ENCODE data around the gene LRP5.

The LRP5 gene

DNA sequence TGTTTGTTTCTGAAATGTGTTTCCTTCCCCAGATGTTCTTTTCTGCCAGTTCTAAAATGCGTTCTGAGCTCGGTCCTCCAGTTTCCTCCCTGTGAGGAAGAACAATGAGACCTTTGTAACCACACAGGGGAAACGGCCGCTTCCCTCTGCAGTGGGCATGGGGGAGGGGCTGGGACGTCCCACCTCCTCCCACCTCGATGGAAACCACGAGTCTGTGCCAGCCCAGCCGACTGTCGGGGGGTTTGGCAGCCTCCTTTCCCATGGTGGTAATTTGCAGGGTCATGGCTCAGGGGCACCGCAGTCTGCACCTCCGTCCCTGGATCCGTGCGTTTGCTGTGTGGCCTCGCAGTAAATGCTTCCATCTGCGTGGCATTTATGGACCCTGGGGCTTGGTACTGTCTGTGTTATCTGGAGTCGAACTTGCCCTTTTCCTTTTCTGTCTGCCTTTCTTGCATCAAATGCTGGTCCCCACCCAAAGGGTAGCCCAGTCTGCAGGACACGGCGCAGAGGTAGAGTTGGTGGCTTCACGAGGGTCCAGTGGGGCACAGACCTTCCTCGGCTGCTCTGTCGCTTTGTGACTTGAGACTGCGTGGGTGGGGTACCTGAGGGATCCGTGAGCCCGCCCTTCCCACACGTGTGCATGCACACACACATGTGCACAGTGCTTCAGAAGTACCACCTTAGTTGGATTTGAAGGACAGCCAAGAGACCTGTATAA is 16.1 kb downstream of the LRP5 start:
- Mint-ChIP-seq H3K9me3 (no peaks in the 10 kb centered on the region), H3K4me1 (peaks cover 66% of the 10 kb centered on the region), H3K27me3 (peaks cover 8% of the 10 kb centered on the region), H3K27ac (no peak overlapping the region), H3K4me3 (peak overlapping the region; percentile 37 to 65)
- peak; percentile 14 for ATAC-seq
- DNase-seq, result no peak

DNA sequence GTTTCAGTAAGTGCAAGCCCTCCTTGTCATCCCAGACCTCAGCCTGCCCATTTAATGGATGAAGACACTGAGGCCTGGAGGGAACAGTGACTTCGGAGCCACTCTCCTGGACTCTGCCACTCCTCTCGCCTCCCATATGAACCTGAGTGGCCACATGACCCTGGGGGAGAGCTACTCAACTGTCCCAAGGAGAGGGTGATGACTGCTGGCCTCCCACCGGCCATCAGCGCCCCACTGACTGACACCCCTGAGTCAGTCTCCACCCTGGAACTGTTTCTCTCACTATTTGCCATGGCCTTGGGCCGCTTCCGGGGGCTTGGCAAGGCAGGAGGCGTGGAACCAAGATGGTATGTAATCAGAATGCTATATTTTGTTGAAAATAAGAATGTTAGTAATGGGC is 17.1 kb downstream of the LRP5 start:
- Mint-ChIP-seq H3K9me3 (no peaks in the 10 kb centered on the region), H3K27ac (no peak overlapping the region), H3K4me3 (no peak overlapping the region), H3K4me1 (peaks cover 66% of the 10 kb centered on the region), H3K27me3 (peaks cover 8% of the 10 kb centered on the region)
- ATAC-seq (no peak), DNase-seq (no peak)

DNA sequence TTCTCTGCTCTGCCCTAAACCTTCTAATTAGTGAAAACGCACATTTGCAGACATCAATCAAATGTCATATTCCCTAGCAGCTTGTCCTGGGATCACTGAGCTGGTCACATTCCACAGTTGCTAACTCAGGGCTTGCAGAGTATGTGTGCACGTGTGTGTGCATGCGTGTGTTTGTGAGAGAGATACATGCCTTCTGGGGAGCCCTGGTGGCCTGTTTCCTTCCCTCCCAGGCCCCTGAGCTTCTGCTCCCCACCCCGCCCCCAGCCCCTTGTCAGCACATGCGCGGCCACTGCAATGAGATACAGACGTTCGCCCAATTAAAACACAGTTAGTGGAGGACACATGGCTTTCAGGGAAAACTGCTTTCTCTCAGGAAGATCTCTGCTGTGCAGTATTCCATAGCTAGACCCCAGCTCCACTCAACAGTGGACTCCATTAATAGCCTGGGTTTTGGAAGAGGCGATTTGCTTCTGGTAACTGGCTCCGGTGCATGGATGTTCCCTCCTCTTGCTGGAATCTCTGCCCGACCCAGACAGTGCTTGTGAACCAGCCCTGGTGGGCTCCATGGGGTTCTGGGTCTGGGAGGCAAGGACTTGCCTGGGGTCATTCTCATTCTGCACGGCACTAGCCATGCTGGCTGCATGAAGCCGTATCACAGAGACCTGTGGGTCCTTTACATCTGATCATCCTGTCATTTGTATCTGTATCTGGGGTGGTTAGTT is 17.7 kb downstream of the LRP5 start:
- H3K27me3 Mint-ChIP-seq, result peaks cover 8% of the 10 kb centered on the region
- DNase-seq (no peak), ATAC-seq (no peak)
- H3K9me3 Mint-ChIP-seq, result no peaks in the 10 kb centered on the region
- H3K4me1 Mint-ChIP-seq, result peaks cover 66% of the 10 kb centered on the region
- peak overlapping the region in 1 of 2 donors; percentile 65 for H3K27ac Mint-ChIP-seq
- H3K4me3 Mint-ChIP-seq, result peak overlapping the region; percentile 7 to 56

DNA sequence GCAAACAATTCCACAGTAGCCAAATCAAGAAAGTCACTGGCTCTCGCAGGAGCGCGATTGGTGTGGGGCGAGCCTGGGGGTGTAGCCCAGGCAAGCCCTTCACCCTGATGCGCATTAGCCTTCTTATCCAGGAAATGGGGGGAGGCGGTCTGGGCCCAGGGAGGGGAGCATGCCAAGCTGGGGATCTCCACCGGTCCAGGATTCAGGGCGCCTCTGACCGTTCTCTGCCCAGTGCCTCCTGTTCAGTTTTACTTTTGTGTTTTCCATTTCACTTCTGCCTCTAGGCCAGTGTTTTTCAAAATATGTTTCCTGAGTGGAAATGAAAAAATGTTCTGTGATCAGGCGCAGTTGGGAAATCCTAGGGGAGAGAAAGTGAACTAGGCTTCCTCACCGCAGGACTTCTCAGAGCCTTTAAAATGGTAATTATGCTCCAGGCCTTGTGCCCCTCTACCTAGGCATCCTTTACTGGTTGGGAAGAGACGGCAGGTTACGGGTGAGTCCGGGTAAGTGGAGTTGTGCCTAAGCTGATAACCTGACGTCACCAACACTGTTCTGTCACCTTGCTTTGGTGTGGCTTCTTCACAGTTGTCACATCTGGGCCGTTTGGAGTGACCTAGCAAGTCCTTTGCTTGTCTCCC is 18.4 kb downstream of the LRP5 start:
- DNase-seq, result no peak
- Mint-ChIP-seq H3K9me3 (no peaks in the 10 kb centered on the region), H3K4me1 (peaks cover 72% of the 10 kb centered on the region), H3K27me3 (peaks cover 8% of the 10 kb centered on the region), H3K27ac (peak overlapping the region; percentile 54 to 65), H3K4me3 (peak overlapping the region; percentile 56 to 60)
- ATAC-seq, result peak; percentile 46

DNA sequence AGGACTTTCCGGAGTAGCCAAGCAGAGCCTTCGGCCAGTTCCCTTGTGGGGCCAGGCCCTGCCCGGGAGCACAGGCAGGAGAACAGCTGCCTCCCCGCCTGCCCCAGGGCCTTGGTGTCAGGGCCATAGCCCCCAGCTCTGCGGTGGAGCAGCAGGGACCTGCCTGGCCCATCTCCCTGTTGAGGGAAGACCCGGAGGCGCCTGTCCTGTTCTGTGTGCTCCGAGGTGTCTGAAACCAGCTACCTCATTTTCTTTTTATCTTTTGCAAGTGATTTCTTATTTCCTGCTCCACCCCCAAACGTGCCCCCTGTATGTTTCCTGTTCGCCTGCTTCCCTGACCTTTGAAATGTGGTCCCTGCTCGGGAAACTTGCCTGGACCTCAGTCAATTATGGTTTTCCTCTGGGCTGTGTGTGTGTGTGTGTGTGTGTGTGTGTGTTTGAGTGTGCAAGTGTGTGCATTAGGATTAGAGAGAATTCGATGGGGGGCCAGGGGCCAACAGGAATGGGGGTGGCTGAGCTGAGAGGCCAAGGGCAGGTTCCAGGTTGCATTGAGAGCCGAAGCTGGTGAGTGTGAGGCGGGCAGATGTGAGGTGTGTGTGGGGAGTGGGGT is 19.1 kb downstream of the LRP5 start:
- Mint-ChIP-seq H3K4me1 (peaks cover 76% of the 10 kb centered on the region), H3K4me3 (peak overlapping the region; percentile 56 to 60), H3K27me3 (peaks cover 8% of the 10 kb centered on the region), H3K27ac (peak overlapping the region; percentile 65 to 85), H3K9me3 (no peaks in the 10 kb centered on the region)
- DNase-seq (peak in 1 of 2 donors; percentile 23), ATAC-seq (peak; percentile 69)

DNA sequence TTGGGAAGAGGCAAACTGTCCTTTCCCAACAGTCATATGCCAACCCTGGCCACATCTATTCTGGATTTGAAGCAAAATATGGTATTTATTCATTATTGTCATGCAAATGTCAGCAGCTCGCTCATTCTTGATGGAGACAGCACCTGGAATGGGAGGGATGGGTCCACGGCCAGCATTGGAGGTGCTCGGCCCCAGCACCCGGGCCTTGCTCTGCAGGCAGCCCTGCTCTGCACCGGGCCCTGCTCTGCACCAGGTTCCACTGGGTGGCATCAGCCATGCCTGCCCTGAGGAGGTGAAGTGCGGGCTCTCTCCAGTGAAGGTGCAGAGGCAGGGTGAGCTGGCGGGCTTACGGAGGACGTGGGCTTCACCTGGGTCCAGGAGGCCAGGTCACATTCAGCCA is 19.8 kb downstream of the LRP5 start:
- ATAC-seq (no peak), DNase-seq (no peak)
- peak overlapping the region in 1 of 2 donors; percentile 20 for H3K27ac Mint-ChIP-seq
- H3K27me3 Mint-ChIP-seq, result peaks cover 8% of the 10 kb centered on the region
- peak overlapping the region in 1 of 2 donors; percentile 14 for H3K4me3 Mint-ChIP-seq
- peaks cover 81% of the 10 kb centered on the region for H3K4me1 Mint-ChIP-seq
- no peaks in the 10 kb centered on the region for H3K9me3 Mint-ChIP-seq

DNA sequence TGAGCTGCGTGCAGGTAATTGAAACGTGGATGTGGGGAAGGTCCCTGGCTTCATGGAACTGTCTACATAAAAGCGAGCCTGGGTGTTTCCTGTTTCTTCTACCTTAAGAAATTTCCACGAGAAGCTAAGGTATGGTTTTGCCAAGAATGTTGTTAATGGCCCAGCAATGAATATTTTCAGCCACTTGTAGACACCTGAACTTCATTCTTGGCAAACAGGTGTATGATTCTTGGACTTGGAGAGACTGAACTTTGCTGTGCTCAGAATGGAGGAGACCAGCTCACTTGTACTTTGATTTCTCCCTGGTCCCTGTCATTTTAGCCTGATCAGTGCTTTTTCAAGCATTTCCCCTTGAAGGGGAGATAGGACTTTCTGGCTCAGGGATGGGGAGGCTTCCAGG is 20.8 kb downstream of the LRP5 start:
- Mint-ChIP-seq H3K27me3 (peaks cover 8% of the 10 kb centered on the region), H3K4me1 (peaks cover 81% of the 10 kb centered on the region), H3K4me3 (no peak overlapping the region), H3K27ac (no peak overlapping the region), H3K9me3 (no peaks in the 10 kb centered on the region)
- ATAC-seq (no peak), DNase-seq (no peak)

DNA sequence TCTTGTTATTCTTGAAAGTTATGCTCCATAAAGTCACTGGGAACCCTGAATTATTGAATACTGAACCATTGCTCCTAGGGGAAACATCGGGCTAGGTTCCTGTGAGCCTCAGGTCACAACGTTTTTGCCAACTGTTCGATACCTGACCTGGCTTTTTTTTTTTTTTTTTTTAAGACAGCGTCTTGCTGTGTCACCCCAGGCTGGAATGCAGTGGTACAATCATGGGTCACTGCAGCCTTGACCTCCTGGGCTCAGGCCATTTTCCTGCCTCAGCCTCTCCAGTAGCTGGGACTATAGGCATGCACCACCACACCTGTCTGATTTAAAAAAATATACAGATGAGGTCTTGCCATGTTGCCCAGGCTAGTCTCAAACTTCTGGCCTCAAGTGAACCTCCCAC is 22.5 kb downstream of the LRP5 start:
- peaks cover under 1% of the 10 kb centered on the region for H3K27me3 Mint-ChIP-seq
- H3K9me3 Mint-ChIP-seq, result no peaks in the 10 kb centered on the region
- ATAC-seq (no peak), DNase-seq (no peak)
- H3K4me3 Mint-ChIP-seq, result no peak overlapping the region
- H3K27ac Mint-ChIP-seq, result no peak overlapping the region
- H3K4me1 Mint-ChIP-seq, result peaks cover 75% of the 10 kb centered on the region

DNA sequence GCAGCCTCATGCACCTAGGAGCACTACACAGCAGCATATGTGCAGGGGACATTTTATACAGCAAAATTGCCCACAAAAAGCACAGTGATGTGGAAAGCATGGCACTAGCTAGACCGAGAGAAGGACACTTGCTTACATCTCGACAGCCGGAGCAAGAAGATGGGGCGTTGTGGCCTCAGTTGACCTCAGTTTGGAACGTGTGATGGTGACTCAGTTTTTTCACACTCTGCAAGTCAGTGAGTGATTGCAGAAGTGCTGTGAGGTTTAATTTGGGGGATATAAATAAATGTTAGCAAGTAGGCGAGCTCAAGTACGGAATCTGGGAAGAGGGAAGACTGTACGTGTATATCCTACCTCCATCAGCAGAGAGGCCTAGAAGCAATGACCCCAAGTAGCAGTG is 23.3 kb downstream of the LRP5 start:
- Mint-ChIP-seq H3K27me3 (no peaks in the 10 kb centered on the region), H3K9me3 (no peaks in the 10 kb centered on the region), H3K27ac (no peak overlapping the region), H3K4me3 (no peak overlapping the region), H3K4me1 (peaks cover 75% of the 10 kb centered on the region)
- peak; percentile 44 for ATAC-seq
- no peak for DNase-seq

DNA sequence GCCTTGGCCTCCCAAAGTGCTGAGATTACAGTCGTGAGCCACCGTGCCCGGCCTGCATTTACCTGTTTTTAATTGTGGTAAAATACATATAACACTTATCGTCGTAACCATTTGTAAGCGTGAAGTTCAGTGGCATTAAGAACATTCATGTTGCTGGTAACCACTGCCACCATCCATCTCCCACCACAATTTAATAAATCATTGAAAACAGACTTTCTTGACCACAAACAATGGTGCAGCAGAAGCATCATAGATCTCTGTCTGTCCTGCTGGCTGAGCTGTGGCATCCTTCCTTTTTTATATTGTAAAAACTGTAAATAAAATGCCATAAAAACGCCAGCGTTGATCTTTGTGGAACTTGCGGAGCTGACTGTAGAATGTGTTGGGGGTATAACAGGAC is 24.3 kb downstream of the LRP5 start:
- H3K4me3 Mint-ChIP-seq, result peak overlapping the region; percentile 12 to 57
- peak overlapping the region in 1 of 2 donors; percentile 21 for H3K27ac Mint-ChIP-seq
- no peaks in the 10 kb centered on the region for H3K9me3 Mint-ChIP-seq
- peaks cover 75% of the 10 kb centered on the region for H3K4me1 Mint-ChIP-seq
- no peak for DNase-seq
- no peak for ATAC-seq
- no peaks in the 10 kb centered on the region for H3K27me3 Mint-ChIP-seq

DNA sequence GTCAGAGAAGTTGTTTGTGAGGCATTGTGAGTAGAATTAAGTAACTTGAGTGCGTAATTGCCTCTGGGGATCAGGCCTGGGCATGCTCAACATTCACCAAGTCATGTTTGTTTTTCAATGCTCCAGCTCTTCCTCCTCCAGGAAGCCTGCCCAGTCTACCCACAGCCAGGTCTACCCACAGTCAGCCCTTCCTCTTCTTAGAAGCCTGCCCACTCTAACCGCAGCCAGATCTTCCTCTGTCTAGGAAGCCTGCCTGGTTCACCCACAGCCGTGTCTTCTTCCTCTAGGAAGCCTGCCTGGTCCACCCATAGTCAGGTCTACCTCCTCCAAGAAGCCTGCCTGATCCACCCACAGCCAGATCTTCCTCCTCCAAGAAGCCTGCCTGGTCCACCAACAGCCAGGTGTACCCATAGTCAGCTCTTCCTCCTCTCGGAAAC is 25.0 kb downstream of the LRP5 start:
- DNase-seq (no peak), ATAC-seq (no peak)
- H3K4me3 Mint-ChIP-seq, result peak overlapping the region in 1 of 2 donors; percentile 57
- H3K4me1 Mint-ChIP-seq, result peaks cover 72% of the 10 kb centered on the region
- H3K27me3 Mint-ChIP-seq, result no peaks in the 10 kb centered on the region
- no peaks in the 10 kb centered on the region for H3K9me3 Mint-ChIP-seq
- peak overlapping the region; percentile 2 to 21 for H3K27ac Mint-ChIP-seq

DNA sequence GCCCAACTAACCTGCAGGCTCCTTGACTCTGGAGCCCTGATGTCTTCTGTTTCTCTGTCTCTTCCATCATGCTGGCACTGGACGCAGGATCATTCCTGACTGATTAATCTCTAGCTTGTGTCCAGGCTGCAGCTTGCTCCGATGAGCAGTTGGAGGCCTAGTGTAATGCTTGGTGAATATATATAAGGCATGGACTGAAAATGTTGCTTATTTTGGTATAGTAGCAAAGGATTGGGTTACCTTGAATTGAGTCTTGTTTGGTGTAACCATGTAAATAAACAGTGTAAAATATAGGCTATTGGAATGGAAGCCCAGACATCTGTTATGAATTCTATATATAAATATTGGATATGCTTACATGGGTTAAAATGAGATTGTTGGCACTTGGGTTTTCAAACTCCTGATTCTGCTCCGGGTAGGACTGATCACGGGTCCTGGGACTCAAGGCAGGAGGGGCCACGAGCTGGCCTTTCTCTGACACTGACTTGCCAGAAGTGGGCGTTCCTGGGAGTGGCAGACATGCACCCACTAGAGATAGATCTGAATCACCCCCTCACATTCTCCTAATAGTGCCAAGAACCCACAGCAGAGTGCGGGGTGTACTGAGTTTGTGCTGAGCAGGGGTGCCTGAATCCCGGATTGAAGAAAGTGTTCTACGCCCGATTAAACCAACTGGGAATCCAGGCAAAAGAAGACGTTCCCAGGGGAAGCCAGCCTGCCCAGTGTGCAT is 25.8 kb downstream of the LRP5 start:
- peak overlapping the region in 1 of 2 donors; percentile 57 for H3K4me3 Mint-ChIP-seq
- no peaks in the 10 kb centered on the region for H3K9me3 Mint-ChIP-seq
- H3K4me1 Mint-ChIP-seq, result peaks cover 64% of the 10 kb centered on the region
- DNase-seq, result no peak
- ATAC-seq, result no peak
- peak overlapping the region in 1 of 2 donors; percentile 19 for H3K27ac Mint-ChIP-seq
- no peaks in the 10 kb centered on the region for H3K27me3 Mint-ChIP-seq

DNA sequence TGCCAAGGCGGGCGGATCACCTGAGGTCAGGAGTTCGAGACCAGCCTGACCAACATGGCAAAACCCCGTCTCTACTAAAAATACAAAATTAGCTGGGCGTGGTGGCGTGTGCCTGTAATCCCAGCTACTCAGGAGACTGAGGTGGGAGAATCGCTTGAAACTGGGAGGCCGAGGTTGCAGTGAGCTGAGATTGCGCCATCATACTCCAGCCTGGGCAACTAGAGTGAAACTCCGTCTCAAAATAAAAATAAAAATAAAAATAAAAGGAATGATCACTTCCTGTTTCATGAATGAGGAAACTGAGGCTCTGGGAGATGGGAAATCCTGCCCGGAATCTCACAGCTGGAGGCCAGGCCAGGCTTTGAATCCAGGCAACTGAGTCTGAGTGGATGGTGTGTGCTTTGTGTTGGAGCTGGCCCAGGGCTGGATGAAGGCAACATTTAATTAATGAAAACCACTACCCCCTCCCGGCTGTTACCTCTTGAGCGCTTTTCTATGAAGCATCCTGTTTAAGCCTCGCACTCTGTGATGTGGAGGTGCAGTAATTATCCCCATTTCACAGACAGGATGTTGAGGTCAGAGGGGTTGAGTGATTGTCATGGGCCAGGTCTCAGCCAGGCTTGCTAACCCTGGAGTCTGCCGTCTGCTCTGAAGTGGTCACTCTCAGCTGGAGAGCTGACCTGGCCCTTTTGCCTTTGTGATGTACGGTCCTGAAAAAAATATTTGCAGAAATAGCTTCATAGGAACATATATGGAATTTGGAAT is 27.8 kb downstream of the LRP5 start:
- H3K4me3 Mint-ChIP-seq, result peak overlapping the region in 1 of 2 donors; percentile 31
- no peaks in the 10 kb centered on the region for H3K27me3 Mint-ChIP-seq
- DNase-seq (peak in 1 of 2 donors; percentile 43), ATAC-seq (peak; percentile 91)
- H3K27ac Mint-ChIP-seq, result peak overlapping the region; percentile 19 to 25
- H3K9me3 Mint-ChIP-seq, result no peaks in the 10 kb centered on the region
- H3K4me1 Mint-ChIP-seq, result peaks cover 60% of the 10 kb centered on the region

DNA sequence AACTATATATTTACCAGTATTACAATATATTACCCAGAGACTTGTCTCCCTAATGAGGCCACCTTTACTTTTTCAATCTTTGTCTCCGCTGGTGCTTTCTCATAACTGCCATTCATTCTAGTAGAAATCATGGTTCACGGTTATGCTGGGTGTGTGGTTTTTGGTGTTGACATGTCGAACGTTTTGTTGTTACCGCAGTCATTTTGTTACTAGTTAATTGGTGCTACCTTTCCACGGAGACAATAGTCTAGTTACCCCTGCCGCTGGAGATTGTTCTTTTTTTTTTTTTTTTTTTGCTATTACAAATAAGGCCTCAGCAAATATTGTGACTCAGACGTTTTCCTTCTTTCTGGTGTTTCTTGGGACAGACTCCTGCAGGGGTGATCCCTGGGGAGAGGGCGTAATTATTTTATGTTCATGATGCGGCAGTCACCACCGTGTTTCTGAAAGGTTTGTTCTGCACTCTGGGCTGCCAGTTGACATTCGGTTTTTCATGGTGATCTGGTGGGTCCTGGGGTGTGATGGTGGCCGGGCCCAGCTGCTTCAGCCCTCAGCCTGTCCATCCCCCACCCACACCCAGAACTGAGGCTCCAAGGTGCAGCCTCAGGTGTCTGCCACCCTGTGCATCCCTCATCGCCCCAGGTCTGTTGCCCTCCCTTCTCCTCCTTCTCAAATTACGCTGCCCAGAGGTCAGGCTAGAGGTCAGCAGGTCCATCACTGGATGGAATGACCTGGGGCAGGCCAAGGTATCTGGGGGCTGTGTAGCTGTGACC is 28.6 kb downstream of the LRP5 start:
- Mint-ChIP-seq H3K4me1 (peaks cover 53% of the 10 kb centered on the region), H3K27me3 (no peaks in the 10 kb centered on the region), H3K9me3 (no peaks in the 10 kb centered on the region), H3K4me3 (no peak overlapping the region), H3K27ac (peak overlapping the region in 1 of 2 donors; percentile 13)
- ATAC-seq (peak; percentile 69), DNase-seq (peak; percentile 23 to 28)
